PC-9 (cell line): ENCODE results near the gene PRR5. TPM values are rescaled to one million over a fixed set of nuclear protein-coding genes. Genes with fewer than 3 reads are reported as not detected.

Experiments
- BruUV-seq: library from RNA; stranded (reverse); fragments of 400-500 nt; replicated peaks from 2 replicates; lab custom pipeline; 2021; lab: Mats Ljungman, UMichigan
- CTCF ChIA-PET: fragments of 300-600 bp; sonication (Branson Sonifier 250); formaldehyde crosslinking; loops from one replicate; lab custom pipeline; 2022; ENCODE audit warnings: antibody characterized with exemption; lab: Charles Lee
- POLR2A ChIA-PET: fragments of 300-600 bp; sonication (Branson Sonifier 250); formaldehyde crosslinking; loops from one replicate; lab custom pipeline; 2022; ENCODE audit warnings: antibody characterized with exemption; ENCODE audit not compliant: unreplicated experiment; lab: Charles Lee
- DNase-seq, 2 experiments: peaks; one replicate each; pipeline versions ENCODE4 v3.0.0 to v3.0.0-alpha.2; 2015 to 2022; ENCODE audit warnings: mixed read lengths in 1 of 2
- H2AFZ ChIP-seq: fragments of 200-600 bp; sonication (generic); 2 replicates; pipeline ENCODE4 v1.8.1; 2017; ENCODE audit warnings: antibody characterized with exemption
- H3F3A ChIP-seq: fragments of 200-600 bp; sonication (generic); 2 replicates; pipeline ENCODE4 v1.8.1; 2017; ENCODE audit warnings: antibody characterized with exemption, mild to moderate bottlenecking, low read depth; ENCODE audit not compliant: insufficient read depth
- H3K27ac ChIP-seq: fragments of 200-600 bp; sonication (generic); 2 replicates; pipeline ENCODE4 v1.6.1; 2016; ENCODE audit warnings: mixed run types
- H3K27me3 ChIP-seq: fragments of 200-600 bp; sonication (generic); 2 replicates; pipeline ENCODE4 v1.6.1; 2016; ENCODE audit warnings: low read depth, mixed run types; ENCODE audit not compliant: insufficient read depth
- H3K36me3 ChIP-seq: fragments of 200-600 bp; sonication (generic); 2 replicates; pipeline ENCODE4 v1.6.1; 2016; ENCODE audit warnings: low read depth, mixed run types
- H3K4me1 ChIP-seq: fragments of 200-600 bp; sonication (generic); replicated peaks from 2 replicates; pipeline ENCODE4 v1.6.1; 2016; ENCODE audit warnings: mixed run types; ENCODE audit not compliant: insufficient read depth
- H3K4me2 ChIP-seq: fragments of 200-600 bp; sonication (generic); 2 replicates; pipeline ENCODE4 v1.6.1; 2017; ENCODE audit warnings: mixed run types
- H3K4me3 ChIP-seq: fragments of 200-600 bp; sonication (generic); 2 replicates; pipeline ENCODE4 v1.6.1; 2016; ENCODE audit warnings: mixed run types
- H3K79me2 ChIP-seq: fragments of 200-600 bp; sonication (generic); 2 replicates; pipeline ENCODE4 v1.6.1; 2017; ENCODE audit warnings: low read depth, mixed run types
- H3K9me2 ChIP-seq: fragments of 200-600 bp; sonication (generic); 2 replicates; pipeline ENCODE4 v1.8.1; 2017; ENCODE audit warnings: mild to moderate bottlenecking; ENCODE audit not compliant: insufficient read depth
- H3K9me3 ChIP-seq: fragments of 200-600 bp; sonication (generic); 2 replicates; pipeline ENCODE4 v1.8.1; 2016; ENCODE audit warnings: low read depth; ENCODE audit not compliant: insufficient read depth
- H4K20me1 ChIP-seq: fragments of 200-600 bp; sonication (generic); 2 replicates; pipeline ENCODE4 v1.8.1; 2017; ENCODE audit not compliant: insufficient read depth
- EZH2 ChIP-seq: fragments of 200-600 bp; sonication (generic); IDR thresholded peaks from 2 replicates; pipeline ENCODE4 v1.8.0; 2017; ENCODE audit warnings: antibody characterized with exemption, low read depth
- intact Hi-C: fragments of 100-400 bp; cut with micrococcal nuclease; formaldehyde crosslinking; loops from one replicate; pipeline ENCODE4 v1.10.0; 2022; ENCODE audit not compliant: unreplicated experiment
- total RNA-seq: library from RNA; stranded (reverse); gene quantifications from 2 replicates; pipeline ENCODE4 v1.2.3, GENCODE V29; 2021
- TF ChIP-seq, protein P1 (sequence below): fragments of 200-600 bp; sonication (generic); conservative IDR thresholded peaks from 2 replicates; pipeline ENCODE4 v1.6.1; 2017; ENCODE audit warnings: mixed run types, antibody characterized with exemption, mild to moderate bottlenecking, moderate library complexity

Gene PRR5
- total RNA-seq, 1 experiment from 2014 or later: 22.1 TPM

DNA sequence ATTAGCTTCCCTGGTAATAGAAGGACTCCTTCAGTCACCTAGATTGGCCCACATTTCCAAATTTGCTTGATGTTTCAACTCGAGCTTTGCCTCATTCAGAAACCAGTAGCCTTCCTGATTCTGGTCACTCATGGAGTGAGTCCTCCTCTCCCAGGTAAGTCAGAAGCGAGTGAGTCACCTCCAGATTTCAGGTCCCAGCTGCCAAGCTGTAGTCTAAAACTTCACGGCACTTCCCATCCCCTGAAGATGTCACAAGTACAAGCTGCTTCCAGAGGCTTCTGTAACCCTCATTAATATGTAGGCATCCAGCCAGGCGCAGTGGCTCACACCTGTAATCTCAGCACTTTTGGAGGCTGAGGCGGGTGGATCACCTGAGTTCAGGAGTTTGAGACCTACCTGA, 73.9 kb downstream of the PRR5 start:
- Histone ChIP-seq H3K27me3 (no peaks in the 10 kb centered on the region), H3K9me3 (no peaks in the 10 kb centered on the region), H3K27ac (no peak overlapping the region), H3F3A (peaks cover 10% of the 10 kb centered on the region; the same call in 1 of the 2 replicates), H3K4me1 (no peaks in the 10 kb centered on the region), H3K4me2 (no peak overlapping the region), H2AFZ (no peak overlapping the region), H4K20me1 (peaks cover 56% of the 10 kb centered on the region), H3K36me3 (0 out of 2 replicates have a peak, but pooled peaks cover 4% of the 10 kb centered on the region), H3K4me3 (no peak overlapping the region), H3K9me2 (no peaks in the 10 kb centered on the region), H3K79me2 (peaks cover 40% of the 10 kb centered on the region)
- TF ChIP-seq, protein P1, sequence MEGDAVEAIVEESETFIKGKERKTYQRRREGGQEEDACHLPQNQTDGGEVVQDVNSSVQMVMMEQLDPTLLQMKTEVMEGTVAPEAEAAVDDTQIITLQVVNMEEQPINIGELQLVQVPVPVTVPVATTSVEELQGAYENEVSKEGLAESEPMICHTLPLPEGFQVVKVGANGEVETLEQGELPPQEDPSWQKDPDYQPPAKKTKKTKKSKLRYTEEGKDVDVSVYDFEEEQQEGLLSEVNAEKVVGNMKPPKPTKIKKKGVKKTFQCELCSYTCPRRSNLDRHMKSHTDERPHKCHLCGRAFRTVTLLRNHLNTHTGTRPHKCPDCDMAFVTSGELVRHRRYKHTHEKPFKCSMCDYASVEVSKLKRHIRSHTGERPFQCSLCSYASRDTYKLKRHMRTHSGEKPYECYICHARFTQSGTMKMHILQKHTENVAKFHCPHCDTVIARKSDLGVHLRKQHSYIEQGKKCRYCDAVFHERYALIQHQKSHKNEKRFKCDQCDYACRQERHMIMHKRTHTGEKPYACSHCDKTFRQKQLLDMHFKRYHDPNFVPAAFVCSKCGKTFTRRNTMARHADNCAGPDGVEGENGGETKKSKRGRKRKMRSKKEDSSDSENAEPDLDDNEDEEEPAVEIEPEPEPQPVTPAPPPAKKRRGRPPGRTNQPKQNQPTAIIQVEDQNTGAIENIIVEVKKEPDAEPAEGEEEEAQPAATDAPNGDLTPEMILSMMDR: no peak
- no peak for TF ChIP-seq EZH2
- intact Hi-C loops: no loop called here
- ChIA-PET CTCF (no interaction called here), POLR2A (no interaction called here)
- no peak for DNase-seq
- BruUV-seq: no TSS peak

DNA sequence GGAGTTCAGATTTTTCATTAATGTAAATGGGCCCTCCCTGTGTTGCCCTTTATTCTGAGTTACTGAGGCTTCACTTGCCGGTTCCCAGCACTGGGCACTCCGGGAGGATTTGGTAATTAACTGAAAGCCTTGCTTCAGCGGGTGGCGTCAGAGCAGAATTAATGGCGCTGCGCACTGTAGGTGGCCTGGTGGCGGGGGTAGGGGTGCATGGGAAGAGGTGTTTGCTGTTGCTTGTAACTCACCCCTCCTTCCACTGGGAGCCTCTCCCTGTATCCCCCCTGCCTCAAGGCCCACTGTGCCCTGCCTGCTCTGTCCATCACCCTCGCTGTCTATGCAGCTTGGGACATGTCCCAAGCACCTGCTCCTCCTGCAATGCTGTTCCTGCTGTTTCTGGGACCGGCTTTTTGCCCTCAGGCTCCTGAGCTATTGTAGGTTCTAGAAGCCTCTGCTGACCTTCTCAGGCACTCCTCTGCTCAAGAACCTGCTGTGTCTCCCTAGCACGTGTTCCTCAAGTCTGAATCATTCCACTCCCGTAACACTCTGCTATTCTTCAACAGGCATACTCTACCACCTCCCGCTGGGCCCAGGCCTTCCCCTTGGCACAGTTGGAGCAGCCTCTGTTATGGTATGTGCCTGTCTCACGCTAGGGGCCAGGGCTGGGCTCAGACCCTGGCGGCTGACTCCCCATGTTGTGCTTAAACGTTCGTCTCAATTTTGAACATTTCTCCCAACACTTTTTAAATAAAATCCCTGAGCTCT, 74.8 kb downstream of the PRR5 start:
- Histone ChIP-seq H3F3A (peaks cover 8% of the 10 kb centered on the region; the same call in 1 of the 2 replicates), H3K79me2 (peaks cover 38% of the 10 kb centered on the region), H3K9me2 (no peaks in the 10 kb centered on the region), H3K4me1 (no peaks in the 10 kb centered on the region), H4K20me1 (peaks cover 49% of the 10 kb centered on the region), H3K4me3 (no peak overlapping the region), H3K27ac (no peak overlapping the region), H3K4me2 (no peak overlapping the region), H3K36me3 (0 out of 2 replicates have a peak, but pooled peaks cover 4% of the 10 kb centered on the region), H2AFZ (no peak overlapping the region), H3K27me3 (no peaks in the 10 kb centered on the region), H3K9me3 (no peaks in the 10 kb centered on the region)
- ChIA-PET CTCF (no interaction called here), POLR2A (no interaction called here)
- TF ChIP-seq, protein P1: no peak
- no peak for TF ChIP-seq EZH2
- intact Hi-C loops: no loop called here
- no peak for DNase-seq
- BruUV-seq: no TSS peak

DNA sequence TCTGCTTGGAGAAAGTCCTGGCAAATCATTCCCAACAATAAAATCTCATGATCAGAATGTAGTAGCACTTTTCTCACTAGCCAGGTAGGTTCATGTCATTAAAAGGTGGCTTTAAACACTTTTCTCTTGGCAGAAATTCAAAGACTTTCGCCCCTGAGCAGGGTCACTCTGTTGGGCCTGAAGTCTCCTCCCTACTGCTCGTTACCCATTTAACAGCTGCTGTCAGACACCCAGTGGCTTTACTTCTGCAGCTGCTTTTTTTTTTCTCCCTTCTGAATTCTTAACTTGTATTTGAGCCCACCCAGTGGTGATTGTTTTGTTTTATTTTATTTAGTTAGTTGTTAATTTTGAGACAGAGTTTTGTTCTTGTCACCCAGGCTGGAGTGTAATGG, 75.4 kb downstream of the PRR5 start:
- Histone ChIP-seq H3F3A (peaks cover 3% of the 10 kb centered on the region; the same call in 1 of the 2 replicates), H3K4me3 (no peak overlapping the region), H4K20me1 (peaks cover 47% of the 10 kb centered on the region), H3K9me2 (no peaks in the 10 kb centered on the region), H3K4me2 (no peak overlapping the region), H3K79me2 (peaks cover 37% of the 10 kb centered on the region), H2AFZ (no peak overlapping the region), H3K27ac (no peak overlapping the region), H3K27me3 (no peaks in the 10 kb centered on the region), H3K4me1 (no peaks in the 10 kb centered on the region), H3K36me3 (0 out of 2 replicates have a peak, but pooled peaks cover 4% of the 10 kb centered on the region), H3K9me3 (no peaks in the 10 kb centered on the region)
- no TSS peak for BruUV-seq
- POLR2A ChIA-PET: no interaction called here
- TF ChIP-seq, protein P1: no peak
- no peak for TF ChIP-seq EZH2
- no peak for DNase-seq
- intact Hi-C loops: no loop called here
- CTCF ChIA-PET: interaction anchor here (0.6 kb wide), 1 partner anchor 10 kb away, joined by 5 read pairs; no protein-coding TSS in a partner anchor
